Measurements from ENCODE around the gene LILRB3.

DNA sequence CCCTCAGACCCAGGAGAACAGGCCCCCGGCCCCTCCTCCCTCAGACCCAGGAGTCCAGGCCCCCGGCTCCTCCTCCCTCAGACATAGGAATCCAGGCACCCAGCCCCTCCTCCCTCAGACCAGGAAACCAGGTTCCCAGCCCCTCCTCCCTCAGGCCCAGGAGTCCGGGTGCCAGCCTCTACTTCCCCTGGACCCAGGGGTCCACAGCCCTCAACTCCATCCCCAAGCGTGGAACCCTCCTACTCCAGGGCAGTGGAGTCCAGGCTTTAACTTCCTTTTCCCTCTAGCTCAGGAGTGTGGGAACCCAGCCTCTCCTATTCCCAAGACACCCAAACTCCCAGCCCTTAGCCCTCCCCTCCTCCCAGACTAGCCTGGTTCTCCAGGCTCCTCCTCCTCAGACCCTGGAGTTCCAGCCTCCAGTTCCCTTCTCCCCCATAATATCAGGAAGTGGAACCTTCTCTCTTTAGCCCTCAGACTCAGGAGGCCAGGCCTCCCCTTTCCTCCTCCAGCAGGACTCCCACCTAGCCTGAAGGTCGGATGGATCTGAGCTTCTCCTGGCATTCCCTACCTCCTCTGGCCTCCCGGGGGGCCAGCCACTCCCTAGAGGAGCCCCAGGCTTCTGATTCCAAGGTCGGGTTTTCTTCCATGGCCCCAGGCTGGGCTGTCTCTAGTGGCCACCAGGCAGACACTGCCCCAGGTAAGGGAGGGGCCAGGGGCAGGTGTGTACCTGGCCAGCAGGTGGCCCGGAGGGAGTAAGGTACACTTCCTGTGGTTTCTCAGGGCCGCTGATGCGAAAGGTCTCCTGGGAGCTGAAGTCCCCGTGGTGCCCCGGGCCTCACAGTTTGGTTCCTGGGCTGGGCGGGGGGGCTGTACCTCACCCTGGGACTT, 50.1 kb downstream of the LILRB3 start, which contains the start of gene TMC4:
- no peak for TF ChIP-seq POLR2A (IDR thresholded peaks at IDR 0.05)
- TF ChIP-seq, protein P1, sequence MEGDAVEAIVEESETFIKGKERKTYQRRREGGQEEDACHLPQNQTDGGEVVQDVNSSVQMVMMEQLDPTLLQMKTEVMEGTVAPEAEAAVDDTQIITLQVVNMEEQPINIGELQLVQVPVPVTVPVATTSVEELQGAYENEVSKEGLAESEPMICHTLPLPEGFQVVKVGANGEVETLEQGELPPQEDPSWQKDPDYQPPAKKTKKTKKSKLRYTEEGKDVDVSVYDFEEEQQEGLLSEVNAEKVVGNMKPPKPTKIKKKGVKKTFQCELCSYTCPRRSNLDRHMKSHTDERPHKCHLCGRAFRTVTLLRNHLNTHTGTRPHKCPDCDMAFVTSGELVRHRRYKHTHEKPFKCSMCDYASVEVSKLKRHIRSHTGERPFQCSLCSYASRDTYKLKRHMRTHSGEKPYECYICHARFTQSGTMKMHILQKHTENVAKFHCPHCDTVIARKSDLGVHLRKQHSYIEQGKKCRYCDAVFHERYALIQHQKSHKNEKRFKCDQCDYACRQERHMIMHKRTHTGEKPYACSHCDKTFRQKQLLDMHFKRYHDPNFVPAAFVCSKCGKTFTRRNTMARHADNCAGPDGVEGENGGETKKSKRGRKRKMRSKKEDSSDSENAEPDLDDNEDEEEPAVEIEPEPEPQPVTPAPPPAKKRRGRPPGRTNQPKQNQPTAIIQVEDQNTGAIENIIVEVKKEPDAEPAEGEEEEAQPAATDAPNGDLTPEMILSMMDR (IDR thresholded peaks at IDR 0.05): no peak

Measured in heart left ventricle (tissue), 13 donors.